A673 (cell line): ENCODE measurements around the gene MYBL2. TPM values are rescaled to one million over a fixed set of nuclear protein-coding genes. Genes with fewer than 3 reads are reported as not detected.
"Not testable (repeated sequence)": the region's sequence is repeated elsewhere in the genome, so short reads cannot be mapped to it uniquely, and the experiment has no call there.

Experiments used
- BruUV-seq: library from RNA; stranded (reverse); fragments of 400-500 nt; replicated peaks from 2 replicates; lab custom pipeline; 2021; lab: Mats Ljungman, UMichigan
- CTCF ChIA-PET: fragments of 300-600 bp; sonication (Branson Sonifier 250); formaldehyde crosslinking; loops from one replicate; lab custom pipeline; 2022; ENCODE audit warnings: antibody characterized with exemption; lab: Charles Lee
- POLR2A ChIA-PET: fragments of 300-600 bp; sonication (Branson Sonifier 250); formaldehyde crosslinking; loops from one replicate; lab custom pipeline; 2022; ENCODE audit warnings: antibody characterized with exemption; ENCODE audit not compliant: low non-redundant PET; lab: Charles Lee
- DNase-seq: peaks from one replicate; pipeline ENCODE4 v3.0.0-alpha.2; 2015; ENCODE audit warnings: low spot score
- H3K27ac ChIP-seq: fragments of 200-600 bp; sonication (generic); 2 replicates; pipeline ENCODE4 v1.5.1; 2016; ENCODE audit warnings: mixed run types, low read depth, mild to moderate bottlenecking, mixed read lengths, antibody characterized with exemption, low read length; ENCODE audit not compliant: poor library complexity, severe bottlenecking
- H3K27me3 ChIP-seq: fragments of 200-600 bp; sonication (generic); replicated peaks from 2 replicates; pipeline ENCODE4 v1.6.1; 2017; ENCODE audit warnings: mixed run types, low read depth, mild to moderate bottlenecking, mixed read lengths, antibody characterized with exemption, low read length; ENCODE audit not compliant: insufficient read depth, poor library complexity
- H3K36me3 ChIP-seq: fragments of 200-600 bp; sonication (generic); 2 replicates; pipeline ENCODE4 v1.6.1; 2016; ENCODE audit warnings: mixed run types, mild to moderate bottlenecking, mixed read lengths, antibody characterized with exemption, low read length; ENCODE audit not compliant: insufficient read depth, poor library complexity, severe bottlenecking
- H3K4me1 ChIP-seq: fragments of 200-600 bp; sonication (generic); 2 replicates; pipeline ENCODE4 v1.6.1; 2017; ENCODE audit warnings: mixed run types, mild to moderate bottlenecking, mixed read lengths, antibody characterized with exemption, low read length; ENCODE audit not compliant: insufficient read depth, poor library complexity, severe bottlenecking
- H3K4me3 ChIP-seq: fragments of 200-600 bp; sonication (generic); 2 replicates; pipeline ENCODE4 v1.5.1; 2016; ENCODE audit warnings: low read depth, mixed run types, mild to moderate bottlenecking, mixed read lengths, low read length; ENCODE audit not compliant: poor library complexity, severe bottlenecking
- H3K9me3 ChIP-seq: fragments of 200-600 bp; sonication (generic); 2 replicates; pipeline ENCODE4 v1.6.1; 2016; ENCODE audit warnings: mixed run types, low read depth, mild to moderate bottlenecking, mixed read lengths, antibody characterized with exemption, low read length; ENCODE audit not compliant: poor library complexity, severe bottlenecking
- CTCF ChIP-seq: fragments of 300-800, 200-600 bp; sonication (generic); conservative IDR thresholded peaks from 2 replicates; pipeline ENCODE4 v1.5.1; 2017; ENCODE audit warnings: low read depth, mild to moderate bottlenecking, antibody characterized with exemption, low read length, moderate library complexity, mixed read lengths
- EZH2 ChIP-seq: fragments of 200-600 bp; sonication (generic); IDR thresholded peaks from 2 replicates; pipeline ENCODE4 v1.6.1; 2017; ENCODE audit warnings: borderline replicate concordance, low read depth, mild to moderate bottlenecking, mixed read lengths, antibody characterized with exemption, low read length; ENCODE audit not compliant: poor library complexity, severe bottlenecking
- intact Hi-C: fragments of 100-400 bp; cut with micrococcal nuclease; formaldehyde crosslinking; loops from one replicate; pipeline ENCODE4 v1.10.0; 2022; ENCODE audit not compliant: unreplicated experiment
- total RNA-seq: library from RNA; stranded (reverse); gene quantifications from 2 replicates; pipeline ENCODE4 v1.2.3, GENCODE V29; 2021

The MYBL2 gene
- total RNA-seq, 1 experiment from 2014 or later = 256 TPM

- intact Hi-C loops = no loop called here
- no peak for TF ChIP-seq EZH2
- TF ChIP-seq CTCF = no peak
- H3K4me3 ChIP-seq = no peak overlapping the region
- ChIA-PET POLR2A (no interaction called here), CTCF (no interaction called here)
- H3K36me3 ChIP-seq = peaks cover 19% of the 10 kb centered on the region
- no peak overlapping the region for H3K27ac ChIP-seq
- no TSS peak for BruUV-seq
- H3K27me3 ChIP-seq = no peaks in the 10 kb centered on the region
- H3K4me1 ChIP-seq = no peaks in the 10 kb centered on the region
- DNase-seq = no peak
- no peaks in the 10 kb centered on the region for H3K9me3 ChIP-seq
These were observed 24.4 kb upstream of the MYBL2 start for GRCh38 chr20:43642548-43642947.

GRCh38 chr20:43650997-43651525 lies 15.9 kb upstream of the MYBL2 start:
- H3K9me3 ChIP-seq = no peaks in the 10 kb centered on the region
- no TSS peak for BruUV-seq
- POLR2A ChIA-PET = interaction anchor here (0.7 kb wide), 1 partner anchor 35 kb away, joined by 3 read pairs; no protein-coding TSS in a partner anchor

GRCh38 chr20:43651650-43652184 lies 15.2 kb upstream of the MYBL2 start:
- H3K4me1 ChIP-seq, H3K27me3 ChIP-seq, POLR2A ChIA-PET, H3K36me3 ChIP-seq, CTCF ChIA-PET, intact Hi-C loops, BruUV-seq, H3K9me3 ChIP-seq, H3K27ac ChIP-seq, DNase-seq, H3K4me3 ChIP-seq: not testable (repeated sequence)

More at GRCh38 chr20:43650997-43651525, 15.9 kb upstream of the MYBL2 start:
- no peak for DNase-seq
- Histone ChIP-seq H3K27ac (no peak overlapping the region), H3K36me3 (no peaks in the 10 kb centered on the region), H3K4me1 (no peaks in the 10 kb centered on the region), H3K4me3 (no peak overlapping the region), H3K27me3 (no peaks in the 10 kb centered on the region)
- TF ChIP-seq CTCF (no peak), EZH2 (no peak)
- intact Hi-C loops = no loop called here
- CTCF ChIA-PET = no interaction called here

GRCh38 chr20:43653966-43654365 lies 12.9 kb upstream of the MYBL2 start:
- Histone ChIP-seq H3K36me3 (no peaks in the 10 kb centered on the region), H3K27me3 (no peaks in the 10 kb centered on the region), H3K27ac (no peak overlapping the region), H3K4me3 (no peak overlapping the region), H3K9me3 (no peaks in the 10 kb centered on the region), H3K4me1 (peaks cover 6% of the 10 kb centered on the region)
- CTCF ChIA-PET = no interaction called here
- POLR2A ChIA-PET = no interaction called here
- no peak for DNase-seq
- BruUV-seq = no TSS peak
- no peak for TF ChIP-seq EZH2
- TF ChIP-seq CTCF = no peak
- intact Hi-C loops = no loop called here

- H3K4me1 ChIP-seq, intact Hi-C loops, H3K36me3 ChIP-seq, H3K27ac ChIP-seq, H3K4me3 ChIP-seq, H3K27me3 ChIP-seq, BruUV-seq, H3K9me3 ChIP-seq, CTCF ChIA-PET, DNase-seq, POLR2A ChIA-PET: not testable (repeated sequence)
These were observed 11.7 kb upstream of the MYBL2 start for GRCh38 chr20:43655176-43655575.
